ENCODE data around the gene MED13L.

GRCh38 chr12:115972241-115972640, 305.3 kb downstream of the MED13L start:
- TF ChIP-seq YY1 (IDR thresholded peaks at IDR 0.05; ENCODE audit: insufficient read depth, insufficient read length) (no peak), ZNF274 (IDR thresholded peaks at IDR 0.05; ENCODE audit: low read depth, low read length) (no peak), SUZ12 (IDR thresholded peaks at IDR 0.05; ENCODE audit: extremely low read depth, insufficient read depth, insufficient read length) (no peak)

Measured in NT2/D1 (cell line).